Colonic mucosa (tissue), 4 donors: ENCODE measurements around the gene DEGS2. TPM values are rescaled to one million over a fixed set of nuclear protein-coding genes. Genes with fewer than 3 reads are reported as not detected.

Experiments used
- DNase-seq: peaks from one replicate; pipeline ENCODE4 v3.0.0-alpha.2; 2020
- H3K27ac ChIP-seq: fragments of 200-600 bp; one replicate; pipeline ENCODE4 v1.8.0; 2021
- H3K27me3 ChIP-seq: fragments of 200-600 bp; one replicate; pipeline ENCODE4 v1.8.0; 2021
- H3K36me3 ChIP-seq: fragments of 200-600 bp; one replicate; pipeline ENCODE4 v1.8.0; 2021
- H3K4me1 ChIP-seq: fragments of 200-600 bp; one replicate; pipeline ENCODE4 v1.8.0; 2021; ENCODE audit warnings: mild to moderate bottlenecking
- H3K4me3 ChIP-seq: fragments of 200-600 bp; one replicate; pipeline ENCODE4 v1.8.0; 2021
- H3K9ac ChIP-seq, 2 donors: one replicate each; pipeline ENCODE4 v1.7.0; 2013; ENCODE audit warnings: control low read depth in 2 of 2, low read depth in 2 of 2, low read length in 2 of 2
- H3K9me3 ChIP-seq: fragments of 200-600 bp; one replicate; pipeline ENCODE4 v1.8.0; 2021
- CTCF ChIP-seq: fragments of 200-600 bp; IDR thresholded peaks from one replicate; pipeline ENCODE4 v1.8.0; 2022; ENCODE audit warnings: antibody characterized with exemption, mild to moderate bottlenecking
- intact Hi-C: fragments of 100-400 bp; cut with DNase I; formaldehyde crosslinking; loops from one replicate; pipeline ENCODE4 v1.14.1; 2022
- total RNA-seq, 2 donors: library from RNA; stranded (reverse); fragmentation: NEBNext Ultra II Directional in 1 of 2; extraction: Animal tissue kit (Norgen Biotek cat#: 25700) in 1 of 2; gene quantifications; one replicate each; pipeline ENCODE4 v1.2.1, GENCODE V29; 2021
- donor health status: healthy.
- donor health status: DM: no; HTN: no; CAD: no.
- donor health status: DM: no; HTN: no; CAD: no.

Gene DEGS2
- total RNA-seq, 2 donors from 2014 or later: 37.0 to 54.3 TPM

GRCh38 chr14:100138955-100139354, 20.5 kb downstream of the DEGS2 start:
- intact Hi-C loops: no loop called here
- no peak overlapping the region for H3K4me3 ChIP-seq
- H3K36me3 ChIP-seq: no peaks in the 10 kb centered on the region
- DNase-seq: no peak
- H3K9ac ChIP-seq: no peak overlapping the region
- H3K27me3 ChIP-seq: no peaks in the 10 kb centered on the region
- no peak for TF ChIP-seq CTCF
- H3K4me1 ChIP-seq: peaks cover 22% of the 10 kb centered on the region
- H3K9me3 ChIP-seq: no peaks in the 10 kb centered on the region
- H3K27ac ChIP-seq: no peak overlapping the region

- intact Hi-C loops: no loop called here
- H3K36me3 ChIP-seq: no peaks in the 10 kb centered on the region
- TF ChIP-seq CTCF: no peak
- H3K9ac ChIP-seq: no peak overlapping the region
- no peak for DNase-seq
- H3K9me3 ChIP-seq: no peaks in the 10 kb centered on the region
- no peak overlapping the region for H3K4me3 ChIP-seq
- H3K27me3 ChIP-seq: no peaks in the 10 kb centered on the region
- H3K4me1 ChIP-seq: peaks cover 21% of the 10 kb centered on the region
- no peak overlapping the region for H3K27ac ChIP-seq
These were observed 21.2 kb downstream of the DEGS2 start for GRCh38 chr14:100138082-100138787.

GRCh38 chr14:100137173-100137572, 22.3 kb downstream of the DEGS2 start:
- Histone ChIP-seq H3K4me3 (no peak overlapping the region), H3K9me3 (no peaks in the 10 kb centered on the region), H3K36me3 (no peaks in the 10 kb centered on the region), H3K4me1 (peaks cover 11% of the 10 kb centered on the region), H3K27me3 (no peaks in the 10 kb centered on the region), H3K27ac (no peak overlapping the region), H3K9ac (no peak overlapping the region)
- intact Hi-C loops: no loop called here
- TF ChIP-seq CTCF: no peak
- no peak for DNase-seq

GRCh38 chr14:100135784-100136183, 23.7 kb downstream of the DEGS2 start:
- Histone ChIP-seq H3K36me3 (no peaks in the 10 kb centered on the region), H3K27me3 (no peaks in the 10 kb centered on the region), H3K27ac (no peak overlapping the region), H3K9me3 (no peaks in the 10 kb centered on the region), H3K4me3 (no peak overlapping the region), H3K4me1 (peaks cover 3% of the 10 kb centered on the region), H3K9ac (no peak overlapping the region)
- no peak for TF ChIP-seq CTCF
- no peak for DNase-seq
- intact Hi-C loops: no loop called here

GRCh38 chr14:100135073-100135472, 24.4 kb downstream of the DEGS2 start:
- intact Hi-C loops: no loop called here
- Histone ChIP-seq H3K27ac (no peak overlapping the region), H3K27me3 (no peaks in the 10 kb centered on the region), H3K9me3 (no peaks in the 10 kb centered on the region), H3K4me1 (peaks cover 3% of the 10 kb centered on the region), H3K4me3 (no peak overlapping the region), H3K9ac (no peak overlapping the region), H3K36me3 (no peaks in the 10 kb centered on the region)
- DNase-seq: no peak
- TF ChIP-seq CTCF: no peak
